GM12892 (cell line): ENCODE results near the gene WDR27.

Source experiments
- POLR2A ChIP-seq: IDR thresholded peaks from 2 replicates; pipeline ENCODE4 v1.6.1; 2011; ENCODE audit warnings: low read depth, low read length, control low read depth
- TAF1 ChIP-seq: IDR thresholded peaks from 2 replicates; pipeline ENCODE4 v1.6.1; 2011; ENCODE audit warnings: low read depth, mild to moderate bottlenecking, control low read depth, low read length, borderline replicate concordance

GRCh38 chr6:169738976-169739529 lies 37.2 kb upstream of the WDR27 start:
- TF ChIP-seq POLR2A (no peak), TAF1 (no peak)
